NCI-H748 (cell line): ENCODE results near the gene LTF.
A peak's percentile ranks its signal among the peaks of the same experiment; 100 is the strongest.
"Not testable (repeated sequence)": the region's sequence is repeated elsewhere in the genome, so short reads cannot be mapped to it uniquely, and the experiment has no call there.

ENCODE experiments used
- DNase-seq: peaks from one replicate; lab custom pipeline; 2025; ENCODE audit not compliant: unreplicated experiment; lab: John Stamatoyannopoulos, UW

Gene LTF

GRCh38 chr3:46464326-46465195 is at the start of gene LTF:
TSS of gene LTF (minus strand) at chr3:46464905. CDS start at chr3:46464867, 38 bp downstream.
- DNase-seq: no peak

- DNase-seq: no peak
Measured at GRCh38 chr3:46512191-46512749, 47.6 kb upstream of the LTF start.

GRCh38 chr3:46509661-46510187 is 45.0 kb upstream of the LTF start:
- no peak for DNase-seq

- DNase-seq: no peak
Measured at GRCh38 chr3:46508850-46509591, 44.3 kb upstream of the LTF start.

- no peak for DNase-seq
Measured at GRCh38 chr3:46506526-46506925, 41.8 kb upstream of the LTF start.

GRCh38 chr3:46505953-46506352 is 41.2 kb upstream of the LTF start:
- no peak for DNase-seq

GRCh38 chr3:46504789-46505188 is 40.1 kb upstream of the LTF start:
- DNase-seq: no peak

GRCh38 chr3:46503200-46503874 is 38.6 kb upstream of the LTF start:
- no peak for DNase-seq

GRCh38 chr3:46501702-46502101 is 37.0 kb upstream of the LTF start:
- DNase-seq: no peak

GRCh38 chr3:46500656-46501635 is 36.2 kb upstream of the LTF start:
- no peak for DNase-seq

- no peak for DNase-seq
Measured at GRCh38 chr3:46498916-46499519, 34.3 kb upstream of the LTF start.

GRCh38 chr3:46497556-46498265 is 33.0 kb upstream of the LTF start, which contains the start of gene RTP3:
TSS of gene RTP3 (plus strand) at chr3:46497976. CDS start at chr3:46498063, 87 bp downstream.
- no peak for DNase-seq

- DNase-seq: peak; percentile 21
Measured at GRCh38 chr3:46496746-46497555, 32.2 kb upstream of the LTF start.

- no peak for DNase-seq
Measured at GRCh38 chr3:46495901-46496456, 31.3 kb upstream of the LTF start.

- not testable (repeated sequence) for DNase-seq
Measured at GRCh38 chr3:46494491-46494890, 29.8 kb upstream of the LTF start.

GRCh38 chr3:46492890-46493547 is 28.3 kb upstream of the LTF start:
- no peak for DNase-seq
